OCI-LY1 (cell line): ENCODE data around the gene PARD3.

Experiments
- H2AFZ ChIP-seq: fragments of 200-600 bp; sonication (generic), shearing (Covaris generic); 2 replicates; pipeline ENCODE4 v1.6.0; 2014; ENCODE audit warnings: antibody characterized with exemption, mild to moderate bottlenecking, low read length
- H3F3A ChIP-seq: fragments of 200-600 bp; sonication (generic), shearing (Covaris generic); 2 replicates; pipeline ENCODE4 v1.6.0; 2014; ENCODE audit warnings: mild to moderate bottlenecking, antibody characterized with exemption, low read length, moderate library complexity; ENCODE audit not compliant: insufficient read depth
- H3K27ac ChIP-seq: fragments of 200-600 bp; sonication (generic); 2 replicates; pipeline ENCODE4 v1.5.1; 2014; ENCODE audit warnings: low read length, mixed run types, mild to moderate bottlenecking, low read depth; ENCODE audit not compliant: poor library complexity, severe bottlenecking
- H3K27me3 ChIP-seq: fragments of 200-600 bp; sonication (generic); 2 replicates; pipeline ENCODE4 v1.6.0; 2014; ENCODE audit warnings: antibody characterized with exemption, mild to moderate bottlenecking, low read length, moderate library complexity; ENCODE audit not compliant: insufficient read depth
- H3K36me3 ChIP-seq: fragments of 200-600 bp; sonication (generic); 2 replicates; pipeline ENCODE4 v1.6.1; 2014; ENCODE audit warnings: mild to moderate bottlenecking, antibody characterized with exemption, low read length, moderate library complexity, mixed read lengths; ENCODE audit not compliant: insufficient read depth
- H3K4me1 ChIP-seq: fragments of 200-600 bp; sonication (generic); 2 replicates; pipeline ENCODE4 v1.5.1; 2014; ENCODE audit warnings: mild to moderate bottlenecking, low read length, moderate library complexity; ENCODE audit not compliant: insufficient read depth, severe bottlenecking
- H3K4me2 ChIP-seq: fragments of 200-600 bp; sonication (generic), shearing (Covaris generic); 2 replicates; pipeline ENCODE4 v1.6.1; 2014; ENCODE audit warnings: low read length
- H3K4me3 ChIP-seq: fragments of 200-600 bp; sonication (generic); 2 replicates; pipeline ENCODE4 v1.5.1; 2014; ENCODE audit warnings: low read length, low read depth, mild to moderate bottlenecking, mixed read lengths; ENCODE audit not compliant: poor library complexity, severe bottlenecking
- H3K79me2 ChIP-seq: fragments of 200-600 bp; shearing (Covaris generic); 2 replicates; pipeline ENCODE4 v1.6.1; 2016; ENCODE audit warnings: mixed run types, low read length, mixed read lengths; ENCODE audit not compliant: insufficient read depth
- H3K9ac ChIP-seq: fragments of 200-600 bp; sonication (generic), shearing (Covaris generic); 2 replicates; pipeline ENCODE4 v1.6.1; 2014; ENCODE audit warnings: mild to moderate bottlenecking, low read length, mixed read lengths
- H3K9me2 ChIP-seq: fragments of 200-600 bp; sonication (generic), shearing (Covaris generic); 2 replicates; pipeline ENCODE4 v1.6.1; 2014; ENCODE audit warnings: low read depth, mild to moderate bottlenecking, low read length, mixed read lengths
- H3K9me3 ChIP-seq: fragments of 200-600 bp; shearing (Covaris generic); 2 replicates; pipeline ENCODE4 v1.6.1; 2014; ENCODE audit warnings: low read length, mixed read lengths
- H4K20me1 ChIP-seq: fragments of 200-600 bp; sonication (generic), shearing (Covaris generic); 2 replicates; pipeline ENCODE4 v1.6.0; 2016; ENCODE audit warnings: mild to moderate bottlenecking, low read length; ENCODE audit not compliant: insufficient read depth
- CTCF ChIP-seq: fragments of 200-600 bp; sonication (generic), shearing (Covaris generic); IDR thresholded peaks from 2 replicates; pipeline ENCODE4 v1.5.1; 2017; ENCODE audit warnings: mild to moderate bottlenecking, antibody characterized with exemption, low read length, moderate library complexity, mixed read lengths
- EZH2 ChIP-seq: fragments of 200-600 bp; sonication (generic), shearing (Covaris generic); IDR thresholded peaks from 2 replicates; pipeline ENCODE4 v1.8.0; 2017; ENCODE audit warnings: borderline replicate concordance, mixed run types, mild to moderate bottlenecking, antibody characterized with exemption, low read length, moderate library complexity, mixed read lengths

The PARD3 gene

GRCh38 chr10:34181553-34182300, 633.4 kb downstream of the PARD3 start:
- Histone ChIP-seq H3K9ac (no peak overlapping the region), H3K4me3 (no peak overlapping the region), H3K27me3 (no peaks in the 10 kb centered on the region), H3K9me3 (no peaks in the 10 kb centered on the region), H3K36me3 (no peaks in the 10 kb centered on the region), H3K4me1 (no peaks in the 10 kb centered on the region), H3K79me2 (no peaks in the 10 kb centered on the region), H3K4me2 (no peak overlapping the region), H3K27ac (no peak overlapping the region), H3F3A (no peaks in the 10 kb centered on the region), H2AFZ (no peak overlapping the region), H4K20me1 (no peaks in the 10 kb centered on the region), H3K9me2 (no peaks in the 10 kb centered on the region)
- no peak for TF ChIP-seq EZH2
- no peak for TF ChIP-seq CTCF

- Histone ChIP-seq H3K9me3 (no peaks in the 10 kb centered on the region), H3K36me3 (no peaks in the 10 kb centered on the region), H4K20me1 (no peaks in the 10 kb centered on the region), H3K9me2 (no peaks in the 10 kb centered on the region), H3K79me2 (no peaks in the 10 kb centered on the region), H3K9ac (no peak overlapping the region), H3K27ac (no peak overlapping the region), H3F3A (no peaks in the 10 kb centered on the region), H3K4me1 (no peaks in the 10 kb centered on the region), H2AFZ (no peak overlapping the region), H3K27me3 (no peaks in the 10 kb centered on the region), H3K4me3 (no peak overlapping the region), H3K4me2 (no peak overlapping the region)
- TF ChIP-seq EZH2 = no peak
- no peak for TF ChIP-seq CTCF
These were observed 634.3 kb downstream of the PARD3 start for GRCh38 chr10:34180749-34181148.

DNA sequence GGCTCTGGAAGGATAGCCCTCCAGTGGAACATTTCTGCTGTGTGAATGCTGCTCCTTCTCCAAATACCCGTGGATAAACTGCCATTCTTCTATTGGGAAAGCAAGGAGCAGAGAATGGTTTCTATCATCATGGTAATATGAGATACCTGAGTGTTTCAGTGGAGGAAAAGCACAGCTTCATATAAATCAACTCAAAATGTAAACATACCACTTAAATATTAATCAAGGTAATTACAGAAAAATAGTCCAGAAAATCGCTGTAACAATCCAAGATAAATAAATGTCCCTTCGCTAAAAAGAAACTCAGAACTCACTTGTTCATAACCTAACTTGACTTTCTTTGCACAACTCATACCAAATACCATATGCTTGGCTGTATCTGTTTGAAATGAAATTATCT, 635.8 kb downstream of the PARD3 start:
- no peaks in the 10 kb centered on the region for H3K36me3 ChIP-seq

More for the DNA sequence above, 635.8 kb downstream of the PARD3 start:
- Histone ChIP-seq H3K9me2 (no peaks in the 10 kb centered on the region), H3K79me2 (no peaks in the 10 kb centered on the region), H3K4me1 (no peaks in the 10 kb centered on the region), H3K4me2 (no peak overlapping the region), H3K9me3 (no peaks in the 10 kb centered on the region), H3K4me3 (no peak overlapping the region), H4K20me1 (no peaks in the 10 kb centered on the region), H3K9ac (no peak overlapping the region), H2AFZ (no peak overlapping the region), H3F3A (no peaks in the 10 kb centered on the region), H3K27me3 (no peaks in the 10 kb centered on the region), H3K27ac (no peak overlapping the region)
- no peak for TF ChIP-seq EZH2
- no peak for TF ChIP-seq CTCF
